Endodermal cell (in vitro differentiated cells): ENCODE data around the gene FDXR. TPM values are rescaled to one million over a fixed set of nuclear protein-coding genes. Genes with fewer than 3 reads are reported as not detected.

ENCODE experiments used
- DNase-seq: peaks from one replicate; pipeline ENCODE4 v3.0.0-alpha.2; 2017
- H3K27ac ChIP-seq: 2 replicates; pipeline ENCODE4 v1.5.1; 2013; ENCODE audit warnings: mild to moderate bottlenecking, low read depth, low read length, moderate library complexity
- H3K27me3 ChIP-seq: 2 replicates; pipeline ENCODE4 v1.6.1; 2013; ENCODE audit warnings: mild to moderate bottlenecking, low read length, moderate library complexity; ENCODE audit not compliant: insufficient read depth, control insufficient read depth, poor library complexity, severe bottlenecking
- H3K36me3 ChIP-seq: 2 replicates; pipeline ENCODE4 v1.7.0; 2013; ENCODE audit warnings: mild to moderate bottlenecking, low read length, moderate library complexity; ENCODE audit not compliant: control insufficient read depth, insufficient read depth
- H3K4me1 ChIP-seq: one replicate; pipeline ENCODE4 v1.7.0; 2013; ENCODE audit warnings: low read length; ENCODE audit not compliant: control insufficient read depth, insufficient read depth
- H3K4me3 ChIP-seq: 2 replicates; pipeline ENCODE4 v1.5.1; 2013; ENCODE audit warnings: mild to moderate bottlenecking, low read length, moderate library complexity
- H3K9ac ChIP-seq: 2 replicates; pipeline ENCODE4 v1.6.1; 2013; ENCODE audit warnings: mild to moderate bottlenecking, low read length, moderate library complexity; ENCODE audit not compliant: poor library complexity, severe bottlenecking; ENCODE audit errors: extremely low read depth
- H3K9me3 ChIP-seq: 2 replicates; pipeline ENCODE4 v1.6.1; 2013; ENCODE audit warnings: mild to moderate bottlenecking, low read length, moderate library complexity; ENCODE audit not compliant: control insufficient read depth
- H3K27ac Mint-ChIP-seq: 2 replicates; pipeline ENCODE4 v1.8.0; 2020; ENCODE audit warnings: mixed read lengths
- H3K27me3 Mint-ChIP-seq: 2 replicates; pipeline ENCODE4 v1.8.0; 2021; ENCODE audit warnings: mild to moderate bottlenecking, mixed read lengths; ENCODE audit not compliant: insufficient read depth
- H3K36me3 Mint-ChIP-seq: 2 replicates; pipeline ENCODE4 v1.8.0; 2020; ENCODE audit warnings: low read depth, mixed read lengths
- H3K4me1 Mint-ChIP-seq: 2 replicates; pipeline ENCODE4 v1.8.0; 2020; ENCODE audit warnings: mixed read lengths
- H3K4me3 Mint-ChIP-seq: 2 replicates; pipeline ENCODE4 v1.8.0; 2020; ENCODE audit warnings: mild to moderate bottlenecking, moderate library complexity, mixed read lengths
- H3K9me3 Mint-ChIP-seq: 2 replicates; pipeline ENCODE4 v1.8.0; 2020; ENCODE audit warnings: mild to moderate bottlenecking, mixed read lengths
- CTCF ChIP-seq: fragments of 200-600 bp; sonication (generic); conservative IDR thresholded peaks from 2 replicates; pipeline ENCODE4 v1.5.0; 2021; ENCODE audit warnings: antibody characterized with exemption, mild to moderate bottlenecking
- WGBS, 2 experiments: methylation state at CpG; one replicate each; pipeline versions ENCODE4 v1.1.5 to v1.1.7; 2013; ENCODE audit warnings: missing lambda C conversion rate in 2 of 2, mixed read lengths in 1 of 2; ENCODE audit not compliant: insufficient coverage in 1 of 2, insufficient read length in 1 of 2; 5-methylcytosine and 5-hydroxymethylcytosine counted together
- total RNA-seq, 2 donors: library from RNA; stranded (reverse); fragmentation: NEBNext Ultra II Directional in 1 of 2; extraction: Animal tissue kit (Norgen Biotek cat#: 25700) in 1 of 2; gene quantifications; 2 replicates in 1 of 2; 3 replicates in 1 of 2; pipeline ENCODE4 v1.2.1, GENCODE V29; 2021

FDXR gene
- total RNA-seq, 2 donors from 2014 or later, result 17.3 to 19.4 TPM

GRCh38 chr17:74831444-74832146, 41.2 kb downstream of the FDXR start:
- Histone ChIP-seq H3K4me3 (no peak overlapping the region), H3K9ac (no peak overlapping the region), H3K36me3 (peaks cover under 1% of the 10 kb centered on the region), H3K4me1 (no peaks in the 10 kb centered on the region), H3K9me3 (no peaks in the 10 kb centered on the region), H3K27me3 (no peaks in the 10 kb centered on the region), H3K27ac (peak overlapping the region; percentile 77)
- 93 to 95% methylated on average over 13 to 22 of the region's 22 CpGs for WGBS, 2 experiments
- no peak for DNase-seq
- TF ChIP-seq CTCF, result no peak
- Mint-ChIP-seq H3K4me3 (no peak overlapping the region), H3K27me3 (no peaks in the 10 kb centered on the region), H3K27ac (no peak overlapping the region), H3K9me3 (no peaks in the 10 kb centered on the region), H3K36me3 (peaks cover 25% of the 10 kb centered on the region), H3K4me1 (no peaks in the 10 kb centered on the region)

- Histone ChIP-seq H3K27me3 (no peaks in the 10 kb centered on the region), H3K27ac (no peak overlapping the region), H3K9me3 (no peaks in the 10 kb centered on the region), H3K36me3 (no peaks in the 10 kb centered on the region), H3K9ac (no peak overlapping the region), H3K4me3 (no peak overlapping the region), H3K4me1 (no peaks in the 10 kb centered on the region)
- H3K36me3 Mint-ChIP-seq, result peaks cover 19% of the 10 kb centered on the region
- no peaks in the 10 kb centered on the region for H3K4me1 Mint-ChIP-seq
- H3K27ac Mint-ChIP-seq, result no peak overlapping the region
- no peaks in the 10 kb centered on the region for H3K9me3 Mint-ChIP-seq
- H3K4me3 Mint-ChIP-seq, result no peak overlapping the region
- WGBS, 2 experiments, result 94 to 95% methylated on average over 19 of the region's 19 CpGs
- DNase-seq, result no peak
- TF ChIP-seq CTCF, result no peak
- H3K27me3 Mint-ChIP-seq, result no peaks in the 10 kb centered on the region
These were observed 41.9 kb downstream of the FDXR start for GRCh38 chr17:74830861-74831260.

- WGBS, 2 experiments, result 93 to 97% methylated on average over 6 to 11 of the region's 11 CpGs
- Mint-ChIP-seq H3K36me3 (peaks cover 26% of the 10 kb centered on the region), H3K27ac (no peak overlapping the region), H3K4me3 (no peak overlapping the region), H3K9me3 (no peaks in the 10 kb centered on the region), H3K27me3 (no peaks in the 10 kb centered on the region), H3K4me1 (no peaks in the 10 kb centered on the region)
- Histone ChIP-seq H3K9ac (no peak overlapping the region), H3K36me3 (peaks cover 5% of the 10 kb centered on the region), H3K4me1 (no peaks in the 10 kb centered on the region), H3K27ac (no peak overlapping the region), H3K4me3 (no peak overlapping the region), H3K9me3 (no peaks in the 10 kb centered on the region), H3K27me3 (no peaks in the 10 kb centered on the region)
- DNase-seq, result no peak
- no peak for TF ChIP-seq CTCF
These were observed 45.0 kb downstream of the FDXR start for GRCh38 chr17:74827800-74828199.
